ENCODE data around the gene LLPH. TPM values are rescaled to one million over a fixed set of nuclear protein-coding genes. Genes with fewer than 3 reads are reported as not detected.

LLPH gene
- total RNA-seq, 3 donors from 2014 or later, result 18.0 to 24.0 (median 20.8) TPM

DNA sequence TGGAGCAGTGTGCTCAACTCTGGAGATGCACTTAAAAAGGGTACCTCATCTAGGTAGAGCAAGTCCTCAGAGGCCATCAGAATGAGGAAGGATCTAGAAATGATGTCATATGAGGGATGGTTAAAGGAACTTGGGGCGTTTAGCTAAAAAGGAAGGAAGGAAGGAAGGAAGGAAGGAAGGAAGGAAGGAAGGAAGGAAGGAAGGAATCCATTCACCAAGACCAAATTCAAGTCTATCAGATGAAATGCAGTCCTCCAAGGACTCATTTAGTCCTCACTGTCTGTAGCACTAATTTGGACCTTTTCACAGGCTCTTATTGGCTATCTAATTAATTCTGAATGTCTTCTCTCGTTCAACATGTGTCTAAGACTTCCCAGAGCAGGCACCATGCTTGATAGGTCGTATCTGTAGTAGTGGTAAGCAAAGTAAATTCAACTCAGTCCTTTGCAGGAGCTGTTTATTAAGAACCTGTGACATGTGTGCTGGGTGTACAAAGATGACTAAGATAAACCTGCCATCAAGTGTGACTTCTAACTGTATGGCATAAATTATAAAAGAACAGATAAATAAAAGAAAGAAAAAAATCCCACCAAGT lies 63.5 kb downstream of the LLPH start:
- Histone ChIP-seq H3K4me3 (no peak overlapping the region), H3K4me1 (ENCODE audit: low read depth) (no peaks in the 10 kb centered on the region), H3K9me3 (no peaks in the 10 kb centered on the region), H3K36me3 (ENCODE audit: low read depth) (no peaks in the 10 kb centered on the region)
- TF ChIP-seq, protein P1, sequence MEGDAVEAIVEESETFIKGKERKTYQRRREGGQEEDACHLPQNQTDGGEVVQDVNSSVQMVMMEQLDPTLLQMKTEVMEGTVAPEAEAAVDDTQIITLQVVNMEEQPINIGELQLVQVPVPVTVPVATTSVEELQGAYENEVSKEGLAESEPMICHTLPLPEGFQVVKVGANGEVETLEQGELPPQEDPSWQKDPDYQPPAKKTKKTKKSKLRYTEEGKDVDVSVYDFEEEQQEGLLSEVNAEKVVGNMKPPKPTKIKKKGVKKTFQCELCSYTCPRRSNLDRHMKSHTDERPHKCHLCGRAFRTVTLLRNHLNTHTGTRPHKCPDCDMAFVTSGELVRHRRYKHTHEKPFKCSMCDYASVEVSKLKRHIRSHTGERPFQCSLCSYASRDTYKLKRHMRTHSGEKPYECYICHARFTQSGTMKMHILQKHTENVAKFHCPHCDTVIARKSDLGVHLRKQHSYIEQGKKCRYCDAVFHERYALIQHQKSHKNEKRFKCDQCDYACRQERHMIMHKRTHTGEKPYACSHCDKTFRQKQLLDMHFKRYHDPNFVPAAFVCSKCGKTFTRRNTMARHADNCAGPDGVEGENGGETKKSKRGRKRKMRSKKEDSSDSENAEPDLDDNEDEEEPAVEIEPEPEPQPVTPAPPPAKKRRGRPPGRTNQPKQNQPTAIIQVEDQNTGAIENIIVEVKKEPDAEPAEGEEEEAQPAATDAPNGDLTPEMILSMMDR (IDR thresholded peaks at IDR 0.05), result no peak
- intact Hi-C loops (cut with DNase I, micrococcal nuclease), result no loop called here
- no peak for ATAC-seq
- DNase-seq, result no peak

Other genes with a start within 250 kb of the LLPH start
- 100 to 1,000 TPM; 117 to 178 (median 157) TPM for gene TMBIM4, start 39.2 kb upstream of the LLPH start, total RNA-seq
- 10 to 100 TPM in 1 of 3 donors, 1 to 10 TPM in 2; 2.7 to 11.1 (median 7.0) TPM for gene IRAK3, start 58.5 kb upstream of the LLPH start, total RNA-seq
- gene HELB, start 171.7 kb upstream of the LLPH start, total RNA-seq, result 1 to 10 TPM; 3.8 to 6.0 (median 5.4) TPM